AG04450 (cell line): ENCODE data around the gene HS6ST2. TPM values are rescaled to one million over a fixed set of nuclear protein-coding genes. Genes with fewer than 3 reads are reported as not detected.

Experiments
- CTCF ChIA-PET: fragments of 300-600, 350-600 bp; formaldehyde crosslinking; extraction: SDS; loops from one replicate; lab custom pipeline; 2022; ENCODE audit warnings: antibody characterized with exemption, inconsistent platforms; lab: Charles Lee
- POLR2A ChIA-PET: fragments of 350-600 bp; formaldehyde crosslinking; extraction: SDS; loops from one replicate; lab custom pipeline; 2021; ENCODE audit warnings: antibody characterized with exemption, inconsistent platforms; lab: Yijun Ruan, JAX
- DNase-seq: peaks from one replicate; pipeline ENCODE4 v3.0.0-alpha.2; 2011; ENCODE audit warnings: low read depth, low spot score
- H3K27ac ChIP-seq: one replicate; pipeline ENCODE4 v1.5.1; 2012; ENCODE audit warnings: low read depth, low read length, control low read depth
- H3K27me3 ChIP-seq: one replicate; pipeline ENCODE4 v1.6.0; 2012; ENCODE audit warnings: low read length; ENCODE audit not compliant: control insufficient read depth, insufficient read depth
- H3K4me3 ChIP-seq: 2 replicates; pipeline ENCODE4 v1.5.1; 2011; ENCODE audit warnings: mild to moderate bottlenecking, low read depth, low read length, control low read depth
- H3K9me3 ChIP-seq: 2 replicates; pipeline ENCODE4 v1.5.1; 2012; ENCODE audit warnings: low read length; ENCODE audit not compliant: control insufficient read depth, insufficient read depth
- CTCF ChIP-seq: IDR thresholded peaks from 2 replicates; pipeline ENCODE4 v1.5.1; 2011; ENCODE audit warnings: low read depth, low read length, control low read depth, inconsistent platforms
- polyA plus RNA-seq: library from polyadenylated mRNA; depleted of rRNA; stranded (reverse); fragments of >200 nt; gene quantifications from 2 replicates; pipeline ENCODE4 v1.2.3, GENCODE V29; 2011

Gene HS6ST2
- polyA plus RNA-seq, 1 experiment, result not detected

GRCh38 chrX:132848296-132848970 lies 110.0 kb downstream of the HS6ST2 start:
- DNase-seq, result no peak
- Histone ChIP-seq H3K9me3 (no peaks in the 10 kb centered on the region), H3K27me3 (no peaks in the 10 kb centered on the region), H3K4me3 (no peak overlapping the region), H3K27ac (no peak overlapping the region)
- no peak for TF ChIP-seq CTCF
- CTCF ChIA-PET, result no interaction called here
- POLR2A ChIA-PET, result no interaction called here

GRCh38 chrX:132843363-132843762 lies 115.1 kb downstream of the HS6ST2 start:
- Histone ChIP-seq H3K9me3 (no peaks in the 10 kb centered on the region), H3K4me3 (no peak overlapping the region), H3K27me3 (no peaks in the 10 kb centered on the region), H3K27ac (no peak overlapping the region)
- ChIA-PET CTCF (no interaction called here), POLR2A (no interaction called here)
- DNase-seq, result no peak
- TF ChIP-seq CTCF, result no peak

GRCh38 chrX:132842460-132843238 lies 115.8 kb downstream of the HS6ST2 start:
- H3K27me3 ChIP-seq, result no peaks in the 10 kb centered on the region
- CTCF ChIA-PET, result no interaction called here
- TF ChIP-seq CTCF, result no peak
- no peak overlapping the region for H3K4me3 ChIP-seq
- H3K27ac ChIP-seq, result no peak overlapping the region
- H3K9me3 ChIP-seq, result no peaks in the 10 kb centered on the region
- DNase-seq, result no peak
- POLR2A ChIA-PET, result no interaction called here

GRCh38 chrX:132837967-132838366 lies 120.5 kb downstream of the HS6ST2 start:
- POLR2A ChIA-PET, result no interaction called here
- no peak overlapping the region for H3K4me3 ChIP-seq
- no peak for DNase-seq
- H3K9me3 ChIP-seq, result no peaks in the 10 kb centered on the region
- no peak overlapping the region for H3K27ac ChIP-seq
- TF ChIP-seq CTCF, result no peak
- CTCF ChIA-PET, result no interaction called here
- H3K27me3 ChIP-seq, result no peaks in the 10 kb centered on the region

GRCh38 chrX:132837126-132837525 lies 121.3 kb downstream of the HS6ST2 start:
- no peak overlapping the region for H3K27ac ChIP-seq

More at GRCh38 chrX:132837126-132837525, 121.3 kb downstream of the HS6ST2 start:
- no peaks in the 10 kb centered on the region for H3K27me3 ChIP-seq
- ChIA-PET POLR2A (no interaction called here), CTCF (no interaction called here)
- H3K9me3 ChIP-seq, result no peaks in the 10 kb centered on the region
- H3K4me3 ChIP-seq, result no peak overlapping the region
- DNase-seq, result no peak
- TF ChIP-seq CTCF, result no peak
